MCF 10A (cell line): ENCODE data around the gene CTSE. TPM values are rescaled to one million over a fixed set of nuclear protein-coding genes. Genes with fewer than 3 reads are reported as not detected.

Experiments used
- BruUV-seq: library from RNA; stranded (reverse); fragments of 400-500 nt; replicated peaks from 2 replicates; lab custom pipeline; 2021; lab: Mats Ljungman, UMichigan
- CTCF ChIA-PET: fragments of 300-600 bp; sonication (Branson Sonifier 250); formaldehyde crosslinking; extraction: SDS; loops from one replicate; lab custom pipeline; 2021; ENCODE audit warnings: antibody characterized with exemption, inconsistent platforms; lab: Yijun Ruan, JAX
- POLR2A ChIA-PET: fragments of 300-600, 350-650 bp; sonication (Branson Sonifier 250); formaldehyde crosslinking; extraction: SDS; loops from one replicate; lab custom pipeline; 2020; ENCODE audit warnings: antibody characterized with exemption, inconsistent platforms; lab: Yijun Ruan, JAX
- DNase-seq: peaks from one replicate; pipeline ENCODE4 v3.0.0-alpha.2; 2018; ENCODE audit not compliant: unreplicated experiment
- H3K27ac Mint-ChIP-seq: one replicate; pipeline ENCODE4 v1.8.0; 2022; ENCODE audit warnings: mild to moderate bottlenecking, low read depth, mixed read lengths; ENCODE audit not compliant: unreplicated experiment
- H3K27me3 Mint-ChIP-seq: one replicate; pipeline ENCODE4 v1.8.0; 2022; ENCODE audit warnings: mixed read lengths; ENCODE audit not compliant: insufficient read depth, unreplicated experiment
- H3K36me3 Mint-ChIP-seq: one replicate; pipeline ENCODE4 v1.8.0; 2022; ENCODE audit warnings: mild to moderate bottlenecking, moderate library complexity, mixed read lengths; ENCODE audit not compliant: insufficient read depth, unreplicated experiment
- H3K4me1 Mint-ChIP-seq: one replicate; pipeline ENCODE4 v1.8.0; 2022; ENCODE audit warnings: mixed read lengths; ENCODE audit not compliant: insufficient read depth, unreplicated experiment
- H3K4me3 Mint-ChIP-seq: one replicate; pipeline ENCODE4 v1.8.0; 2022; ENCODE audit warnings: mild to moderate bottlenecking, moderate library complexity, mixed read lengths; ENCODE audit not compliant: unreplicated experiment
- H3K9me3 Mint-ChIP-seq: one replicate; pipeline ENCODE4 v1.8.0; 2022; ENCODE audit warnings: mixed read lengths; ENCODE audit not compliant: unreplicated experiment
- CTCF ChIP-seq: fragments of 200-600 bp; IDR thresholded peaks from one replicate; pipeline ENCODE4 v1.8.0; 2022; ENCODE audit warnings: antibody characterized with exemption, mild to moderate bottlenecking; ENCODE audit not compliant: unreplicated experiment
- intact Hi-C: fragments of 100-400 bp; cut with micrococcal nuclease; formaldehyde crosslinking; loops from 2 replicates; pipeline ENCODE4 v1.14.1; 2022
- total RNA-seq: library from RNA; stranded (reverse); gene quantifications from 2 replicates; pipeline ENCODE4 v1.2.3, GENCODE V29; 2022

Gene CTSE
- total RNA-seq, 1 experiment from 2014 or later = 0.79 TPM

GRCh38 chr1:205986292-205986691 lies 37.4 kb downstream of the CTSE start:
- intact Hi-C loops = no loop called here
- TF ChIP-seq CTCF = no peak
- DNase-seq = peak; percentile 31
- no peak overlapping the region for H3K4me3 Mint-ChIP-seq
- no TSS peak for BruUV-seq
- H3K27me3 Mint-ChIP-seq = no peaks in the 10 kb centered on the region
- CTCF ChIA-PET = interaction anchor here (0.7 to 13.1 kb wide), 12 partner anchors 9 to 193 kb away, joined by 3 to 911 read pairs (median 22); partner anchors contain the start of genes CTSE and RAB7B
- POLR2A ChIA-PET = interaction anchor here (0.8 to 10.8 kb wide), 11 partner anchors 8 to 1474 kb away, joined by 3 to 247 read pairs (median 7); partner anchors contain the start of gene RAB7B
- H3K27ac Mint-ChIP-seq = no peak overlapping the region
- peaks cover 26% of the 10 kb centered on the region for H3K4me1 Mint-ChIP-seq
- peaks cover 17% of the 10 kb centered on the region for H3K36me3 Mint-ChIP-seq
- no peaks in the 10 kb centered on the region for H3K9me3 Mint-ChIP-seq

GRCh38 chr1:205985330-205986005 lies 38.2 kb downstream of the CTSE start:
- TF ChIP-seq CTCF = no peak
- Mint-ChIP-seq H3K4me3 (no peak overlapping the region), H3K36me3 (peaks cover 17% of the 10 kb centered on the region), H3K27ac (no peak overlapping the region), H3K9me3 (no peaks in the 10 kb centered on the region), H3K27me3 (no peaks in the 10 kb centered on the region), H3K4me1 (peaks cover 23% of the 10 kb centered on the region)
- BruUV-seq = no TSS peak
- DNase-seq = peak; percentile 47
- intact Hi-C loops = no loop called here
- POLR2A ChIA-PET = interaction anchor here (0.8 to 10.8 kb wide), 12 partner anchors 8 to 1475 kb away, joined by 3 to 247 read pairs (median 7); partner anchors contain the start of gene RAB7B
- CTCF ChIA-PET = interaction anchor here (0.6 to 13.1 kb wide), 18 partner anchors 8 to 556 kb away, joined by 3 to 911 read pairs (median 8); partner anchors contain the start of genes CTSE and RAB7B

- peak; percentile 99 for TF ChIP-seq CTCF
- H3K4me3 Mint-ChIP-seq = no peak overlapping the region
- H3K9me3 Mint-ChIP-seq = no peaks in the 10 kb centered on the region
- ChIA-PET POLR2A (interaction anchor here (0.6 to 10.8 kb wide), 18 partner anchors 9 to 237 kb away, joined by 3 to 247 read pairs (median 4); partner anchors contain the start of gene RAB7B), CTCF (interaction anchor here (0.6 to 13.1 kb wide), 31 partner anchors 8 to 1976 kb away, joined by 3 to 911 read pairs (median 5); partner anchors contain the start of genes CTSE and RAB7B)
- H3K27me3 Mint-ChIP-seq = no peaks in the 10 kb centered on the region
- H3K4me1 Mint-ChIP-seq = peaks cover 23% of the 10 kb centered on the region
- no TSS peak for BruUV-seq
- peak overlapping the region; percentile 40 for H3K27ac Mint-ChIP-seq
- peak; percentile 97 for DNase-seq
- peaks cover 17% of the 10 kb centered on the region for H3K36me3 Mint-ChIP-seq
- intact Hi-C loops = loop anchor here (1.0 kb wide), 2 partner anchors 46 to 122 kb away; no protein-coding TSS in a partner anchor
Measured at GRCh38 chr1:205983925-205984725, 39.6 kb downstream of the CTSE start.
